Psoas muscle (tissue), 8 donors: ENCODE data around the gene SINHCAF. TPM values are rescaled to one million over a fixed set of nuclear protein-coding genes. Genes with fewer than 3 reads are reported as not detected.

Experiments used
- ATAC-seq, 4 donors: fragments of 200-7000 bp; cut with Tn5 transposase; one replicate each; pipeline ENCODE4 v1.9.1; 2020; ENCODE audit warnings: moderate library complexity in 3 of 4, mild to moderate bottlenecking in 2 of 4
- DNase-seq, 2 donors: peaks; one replicate each; pipeline ENCODE4 v3.0.0-alpha.2; 2020
- H3K27ac ChIP-seq: fragments of 200-600 bp; one replicate; pipeline ENCODE4 v1.8.0; 2022
- H3K27me3 ChIP-seq, 3 donors: fragments of 200-600 bp in 1 of 3; one replicate each; pipeline versions ENCODE4 v1.6.1 to v1.8.0; 2013 to 2022; ENCODE audit warnings: low read length in 2 of 3, mild to moderate bottlenecking in 2 of 3, moderate library complexity in 1 of 3; ENCODE audit not compliant: insufficient read depth in 3 of 3
- H3K36me3 ChIP-seq, 2 donors: fragments of 200-600 bp in 1 of 2; one replicate each; pipeline versions ENCODE4 v1.6.1 to v1.8.0; 2013 to 2022; ENCODE audit warnings: low read depth in 1 of 2, mild to moderate bottlenecking in 1 of 2, moderate library complexity in 1 of 2; ENCODE audit not compliant: insufficient read depth in 1 of 2
- H3K4me1 ChIP-seq: fragments of 200-600 bp; one replicate; pipeline ENCODE4 v1.8.0; 2022
- H3K4me3 ChIP-seq: fragments of 200-600 bp; one replicate; pipeline ENCODE4 v1.8.0; 2022; ENCODE audit warnings: mild to moderate bottlenecking
- H3K9me3 ChIP-seq: fragments of 200-600 bp; one replicate; pipeline ENCODE4 v1.8.0; 2022
- CTCF ChIP-seq: fragments of 200-600 bp; IDR thresholded peaks from one replicate; pipeline ENCODE4 v1.8.0; 2022; ENCODE audit warnings: antibody characterized with exemption
- WGBS, 3 donors: extraction: QIAGEN DNeasy Blood & Tissue Kit; methylation state at CpG; one replicate each; pipeline versions ENCODE4 v1.1.6 to v1.1.7; 2013; 5-methylcytosine and 5-hydroxymethylcytosine counted together
- intact Hi-C, 2 donors: fragments of 100-400 bp; cut with DNase I; formaldehyde crosslinking; loops; one replicate each; pipeline versions ENCODE4 v1.11.0 to v1.14.2; 2022
- polyA plus RNA-seq, 3 donors: library from polyadenylated mRNA; stranded (reverse); fragments of 200-250 nt; gene quantifications; one replicate each; pipeline ENCODE4 v1.2.3, GENCODE V29; 2013
- total RNA-seq, 4 donors: library from RNA; stranded (reverse); fragmentation: NEBNext Ultra II Directional in 2 of 4; extraction: Animal tissue kit (Norgen Biotek cat#: 25700) in 2 of 4; gene quantifications; one replicate each; pipeline versions ENCODE4 v1.2.1 to v1.2.4, GENCODE V29; 2021 to 2023
- donor health status: healthy with polysubstance abuse.
- donor health status: DM: no; HTN: no; CAD: no; lungs with moderate emphysema.
- donor health status: Bipolar disorder and iron deficiency.
- donor health status: healthy.
- donor health status: DM: yes; HTN: yes; CAD: no.
- donor health status: DM: no; HTN: no; CAD: no.
- donor health status: DM: no; HTN: no; CAD: no.
- donor health status: DM: yes; HTN: yes; CAD: no.

Gene SINHCAF
- total and polyA plus RNA-seq, 7 donors: 1.3 to 7.7 (median 2.9) TPM

GRCh38 chr12:31317471-31318395 lies 8.2 kb downstream of the SINHCAF start:
- ATAC-seq: no peak
- peak overlapping the region; percentile 50 for H3K4me3 ChIP-seq
- WGBS, 3 donors: 28 to 35% (median 32%) methylated on average over 8 of the region's 8 CpGs
- H3K4me1 ChIP-seq: no peaks in the 10 kb centered on the region
- no peaks in the 10 kb centered on the region for H3K9me3 ChIP-seq
- H3K27ac ChIP-seq: no peak overlapping the region
- no peak for DNase-seq
- no peak for TF ChIP-seq CTCF
- intact Hi-C loops: no loop called here
- peaks cover 0 to 40% (median 0%) of the 10 kb centered on the region in 3 donors for H3K27me3 ChIP-seq
- H3K36me3 ChIP-seq: no peaks in the 10 kb centered on the region

- peak overlapping the region; percentile 50 for H3K4me3 ChIP-seq
- H3K27ac ChIP-seq: no peak overlapping the region
- intact Hi-C loops: no loop called here
Observed at GRCh38 chr12:31316891-31317290, 9.1 kb downstream of the SINHCAF start.

GRCh38 chr12:31315784-31316465 lies 10.0 kb downstream of the SINHCAF start:
- no peak for DNase-seq
- Histone ChIP-seq H3K9me3 (no peaks in the 10 kb centered on the region), H3K36me3 (no peaks in the 10 kb centered on the region), H3K27me3 (peaks cover 0 to 22% (median 0%) of the 10 kb centered on the region in 3 donors), H3K27ac (no peak overlapping the region), H3K4me3 (no peak overlapping the region), H3K4me1 (no peaks in the 10 kb centered on the region)
- no peak for TF ChIP-seq CTCF
- ATAC-seq: no peak
- intact Hi-C loops: no loop called here
- WGBS, 3 donors: 84 to 93% (median 87%) methylated on average over 7 of the region's 7 CpGs

More at GRCh38 chr12:31316891-31317290, 9.1 kb downstream of the SINHCAF start:
- ATAC-seq: no peak
- TF ChIP-seq CTCF: no peak
- Histone ChIP-seq H3K4me1 (no peaks in the 10 kb centered on the region), H3K9me3 (no peaks in the 10 kb centered on the region), H3K36me3 (no peaks in the 10 kb centered on the region), H3K27me3 (peaks cover 0 to 32% (median 0%) of the 10 kb centered on the region in 3 donors)
- DNase-seq: no peak
- 55 to 57% (median 56%) methylated on average over 3 of the region's 3 CpGs for WGBS, 3 donors

- ATAC-seq (no peak), DNase-seq (no peak)
- Histone ChIP-seq H3K36me3 (no peaks in the 10 kb centered on the region), H3K4me3 (no peak overlapping the region), H3K27ac (no peak overlapping the region), H3K9me3 (no peaks in the 10 kb centered on the region), H3K27me3 (peaks cover 0 to 16% (median 0%) of the 10 kb centered on the region in 3 donors), H3K4me1 (no peaks in the 10 kb centered on the region)
- intact Hi-C loops: no loop called here
- 95 to 96% (median 95%) methylated on average over 3 of the region's 3 CpGs for WGBS, 3 donors
- TF ChIP-seq CTCF: no peak
Observed at GRCh38 chr12:31315044-31315715, 10.8 kb downstream of the SINHCAF start.
